GM12878 (cell line): ENCODE results near the gene PSRC1. TPM values are rescaled to one million over a fixed set of nuclear protein-coding genes. Genes with fewer than 3 reads are reported as not detected.

ENCODE experiments used
- ATAC-seq: fragments of 200-7000 bp; cut with Tn5 transposase; 3 replicates; pipeline ENCODE4 v1.9.1; 2020; ENCODE audit warnings: mild to moderate bottlenecking, moderate library complexity
- BruUV-seq: library from RNA; stranded (reverse); fragments of 400-500 nt; replicated peaks from 2 replicates; lab custom pipeline; 2021; lab: Mats Ljungman, UMichigan
- CTCF ChIA-PET: fragments of 300-600 bp; sonication (Branson Sonifier 250); formaldehyde crosslinking; extraction: SDS; loops from one replicate; lab custom pipeline; 2021; ENCODE audit warnings: inconsistent platforms; lab: Yijun Ruan, JAX
- POLR2A ChIA-PET: fragments of 350-600 bp; formaldehyde crosslinking; extraction: SDS; loops from one replicate; lab custom pipeline; 2021; ENCODE audit warnings: inconsistent platforms; lab: Charles Lee
- RAD21 ChIA-PET: fragments of 300-600 bp; sonication (Branson Sonifier 250); formaldehyde crosslinking; loops from one replicate; lab custom pipeline; 2023; ENCODE audit warnings: antibody characterized with exemption; ENCODE audit not compliant: unreplicated experiment; lab: Charles Lee
- SMC1A ChIA-PET: fragments of 300-600 bp; sonication (Branson Sonifier 250); formaldehyde crosslinking; loops from one replicate; lab custom pipeline; 2023; ENCODE audit not compliant: unreplicated experiment, uncharacterized antibody; lab: Charles Lee
- DNase-seq: peaks from one replicate; pipeline ENCODE4 v3.0.0-alpha.2; 2011; ENCODE audit warnings: low read depth, low spot score
- FAIRE-seq: peaks from 3 replicates; lab custom pipeline; 2011; peaks lifted over from hg19 to GRCh38; lab: Jason Lieb, UNC
- H2AFZ ChIP-seq: 2 replicates; pipeline ENCODE4 v1.6.0; 2011; ENCODE audit warnings: low read depth, low read length, control low read depth; ENCODE audit not compliant: control insufficient read depth
- H3K27ac ChIP-seq: 2 replicates; pipeline ENCODE4 v1.5.1; 2011; ENCODE audit warnings: control low read depth; ENCODE audit not compliant: control insufficient read depth, insufficient read depth
- H3K27me3 ChIP-seq, 2 experiments: replicated peaks in 1 of 2; 2 replicates each; pipeline versions ENCODE4 v1.6.0 to v1.6.1; 2011; ENCODE audit warnings: low read length in 1 of 2; ENCODE audit not compliant: control insufficient read depth in 2 of 2, insufficient read depth in 2 of 2
- H3K36me3 ChIP-seq, 2 experiments: 2 replicates each; pipeline ENCODE4 v1.5.1; 2011; ENCODE audit warnings: low read length in 1 of 2; ENCODE audit not compliant: control insufficient read depth in 2 of 2, insufficient read depth in 2 of 2
- H3K4me1 ChIP-seq: 2 replicates; pipeline ENCODE4 v1.6.1; 2011; ENCODE audit warnings: mild to moderate bottlenecking, low read length, moderate library complexity, mixed read lengths; ENCODE audit not compliant: control insufficient read depth, insufficient read depth
- H3K4me2 ChIP-seq: 2 replicates; pipeline ENCODE4 v1.6.0; 2011; ENCODE audit warnings: control low read depth; ENCODE audit not compliant: control insufficient read depth, insufficient read depth
- H3K4me3 ChIP-seq: fragments of 200-600 bp; sonication (generic); 2 replicates; pipeline ENCODE4 v1.5.1; 2016
- H3K79me2 ChIP-seq: 2 replicates; pipeline ENCODE4 v1.6.0; 2011; ENCODE audit warnings: low read length; ENCODE audit not compliant: control insufficient read depth, insufficient read depth
- H3K9ac ChIP-seq: 2 replicates; pipeline ENCODE4 v1.8.0; 2011; ENCODE audit warnings: low read length, control low read depth, mixed read lengths; ENCODE audit not compliant: control insufficient read depth, insufficient read depth
- H3K9me3 ChIP-seq: replicated peaks from 3 replicates; pipeline ENCODE4 v1.5.1; 2011; ENCODE audit warnings: mild to moderate bottlenecking, low read length; ENCODE audit not compliant: control insufficient read depth, insufficient read depth
- H4K20me1 ChIP-seq: 2 replicates; pipeline ENCODE4 v1.6.0; 2011; ENCODE audit not compliant: control insufficient read depth, insufficient read depth
- ASH2L ChIP-seq: fragments of 300-600, 200-600 bp; sonication (generic); IDR thresholded peaks from 2 replicates; pipeline ENCODE4 v1.6.1; 2017; ENCODE audit warnings: low read depth, mild to moderate bottlenecking, borderline replicate concordance
- CBX5 ChIP-seq: sonication (generic); IDR thresholded peaks from 2 replicates; pipeline ENCODE4 v1.6.1; 2016; ENCODE audit warnings: low read depth, moderate library complexity, mild to moderate bottlenecking, inconsistent platforms
- CEBPB ChIP-seq, 2 experiments: fragments of 150-350 bp in 1 of 2; IDR thresholded peaks; 2 replicates each; pipeline ENCODE4 v1.6.1; 2012 to 2014; ENCODE audit warnings: low read depth in 2 of 2, low read length in 2 of 2, borderline replicate concordance in 1 of 2, inconsistent platforms in 1 of 2
- ESRRA ChIP-seq: IDR thresholded peaks from 2 replicates; pipeline ENCODE4 v1.6.1; 2012; ENCODE audit warnings: mild to moderate bottlenecking, low read length, improper control_type of control experiment
- MTA2 ChIP-seq: fragments of 450-650 bp; IDR thresholded peaks from 2 replicates; pipeline ENCODE4 v1.6.1; 2016; ENCODE audit warnings: low read depth, mild to moderate bottlenecking, moderate library complexity
- NR2C1 ChIP-seq: fragments of 450-650 bp; IDR thresholded peaks from 2 replicates; pipeline ENCODE4 v1.6.1; 2017; ENCODE audit warnings: antibody characterized with exemption, mild to moderate bottlenecking, moderate library complexity
- SREBF2 ChIP-seq: IDR thresholded peaks from 2 replicates; pipeline ENCODE4 v1.6.1; 2012; ENCODE audit warnings: mild to moderate bottlenecking, low read length
- STAT1 ChIP-seq: fragments of 450-650 bp; conservative IDR thresholded peaks from 2 replicates; pipeline ENCODE4 v1.6.1; 2014; ENCODE audit warnings: antibody characterized with exemption, mild to moderate bottlenecking
- SUPT20H ChIP-seq: IDR thresholded peaks from 2 replicates; pipeline ENCODE4 v1.6.1; 2011; ENCODE audit warnings: low read depth, mild to moderate bottlenecking, low read length, moderate library complexity, borderline replicate concordance; ENCODE audit not compliant: control insufficient read depth
- WGBS: methylation state at CpG from one replicate; pipeline ENCODE4 v1.1.6; 2016; ENCODE audit warnings: low lambda C conversion rate; ENCODE audit not compliant: insufficient replicate concordance, insufficient coverage; ENCODE audit errors: missing lambda C conversion rate; 5-methylcytosine and 5-hydroxymethylcytosine counted together
- in situ Hi-C: fragments of 300-500 bp; cut with MboI; formaldehyde crosslinking; loops from 9 replicates; pipeline ENCODE4 v1.14.3; 2018; ENCODE audit warnings: mixed read lengths
- intact Hi-C: fragments of 100-400 bp; cut with micrococcal nuclease; formaldehyde crosslinking; loops from one replicate; pipeline ENCODE4 v1.14.2; 2022; ENCODE audit not compliant: unreplicated experiment
- polyA plus RNA-seq, 11 experiments: library from polyadenylated mRNA; depleted of rRNA in 4 of 11; unstranded in 6 of 11; stranded (reverse) in 5 of 11; fragments of >200 nt; fragmentation: Nextera tagmentation in 4 of 11; fragmentation: Illumina TruSeq in 1 of 11; extraction: Ambion mirVana in 4 of 11; extraction: Trizol in 1 of 11; gene quantifications; 1 replicate in 1 of 11; 2 replicates in 10 of 11; pipeline versions ENCODE4 v1.2.1 to v1.2.3, GENCODE V29; 2011 to 2016; ENCODE audit warnings: inconsistent platforms in 2 of 11, missing spikeins in 2 of 11, low read depth in 1 of 11
- total RNA-seq, 4 experiments: library from RNA; depleted of rRNA in 3 of 4; stranded (reverse); fragments of >200 nt in 3 of 4; fragmentation: Illumina TruSeq in 1 of 4; extraction: Trizol in 1 of 4; gene quantifications; 2 replicates each; pipeline versions ENCODE4 v1.2.1 to v1.2.3, GENCODE V29; 2013 to 2021

PSRC1 gene
- total and polyA plus RNA-seq, 10 of the 15 experiments (the other 5 are each of a cell fraction or from before 2014, with no cell fraction given) = 1.2 to 11.8 (median 4.9) TPM

DNA sequence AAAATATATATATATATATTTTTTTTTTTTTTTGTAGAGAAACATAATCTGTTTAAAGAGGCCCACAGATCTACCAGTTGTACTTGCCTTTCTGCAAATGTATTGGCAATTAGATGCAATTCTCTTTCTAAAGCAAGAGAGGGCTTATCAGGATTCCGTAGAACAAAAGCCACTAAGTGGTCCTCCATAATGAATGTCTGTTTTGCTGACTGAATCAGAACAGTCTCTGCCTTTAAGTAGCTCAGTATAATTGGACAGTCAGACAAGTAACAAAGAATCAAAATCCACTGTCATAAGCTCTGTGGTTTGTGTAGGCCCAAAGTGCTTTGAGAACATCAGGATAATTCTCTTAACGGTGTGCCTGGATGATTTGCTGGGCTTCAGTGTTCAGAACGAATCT, 51.9 kb downstream of the PSRC1 start:
- peaks cover 19 to 29% of the 10 kb centered on the region in 2 experiments for H3K36me3 ChIP-seq
- no peak overlapping the region for H3K27ac ChIP-seq
- DNase-seq (no peak), FAIRE-seq (no peak), ATAC-seq (no peak)
- no peaks in the 10 kb centered on the region for H3K27me3 ChIP-seq
- H3K79me2 ChIP-seq = no peaks in the 10 kb centered on the region
- TF ChIP-seq MTA2 = no peak
- TF ChIP-seq ASH2L = no peak
- no peak for TF ChIP-seq CBX5
- no peak for TF ChIP-seq SREBF2
- no peak for TF ChIP-seq STAT1
- TF ChIP-seq NR2C1 = no peak
- no peak for TF ChIP-seq CEBPB (IDR thresholded peaks at IDR 0.05; ENCODE audit: borderline replicate concordance in 1 of 2, low read depth in 2 of 2, low read length in 2 of 2)
- TF ChIP-seq SUPT20H = no peak
- no peak for TF ChIP-seq ESRRA
- H3K9ac ChIP-seq = no peak overlapping the region
- no peaks in the 10 kb centered on the region for H3K4me1 ChIP-seq
- no peak overlapping the region for H3K4me2 ChIP-seq
- intact Hi-C loops = no loop called here
- ChIA-PET POLR2A (no interaction called here), RAD21 (no interaction called here), CTCF (interaction anchor here (1.3 to 1.5 kb wide), 4 partner anchors 16 to 302 kb away, joined by 3 to 4 read pairs (median 4); no protein-coding TSS in a partner anchor), SMC1A (no interaction called here)
- in situ Hi-C loops = no loop called here
- H3K4me3 ChIP-seq = no peak overlapping the region
- TSS peak; percentile 57 for BruUV-seq
- H3K9me3 ChIP-seq = no peaks in the 10 kb centered on the region
- H4K20me1 ChIP-seq = no peaks in the 10 kb centered on the region
- 80% methylated on average over 3 of the region's 3 CpGs for WGBS
- no peak overlapping the region for H2AFZ ChIP-seq

Other genes starting within 250 kb of the PSRC1 start
Only the 7 nearest of the 13 such genes appear.
- 0.05 TPM in 1 of 2 replicates, not detected in the other for gene ELAPOR1, start 169.0 kb downstream of the PSRC1 start, total RNA-seq (2014; rRNA removed)
- gene ELAPOR1, start 169.0 kb downstream of the PSRC1 start, total RNA-seq (2014; rRNA removed; fragmentation: Illumina TruSeq; extraction: Trizol) = 0.05 and 0.18 TPM in 2 replicates
- gene ELAPOR1, start 169.0 kb downstream of the PSRC1 start, total RNA-seq (2021) = 0.21 TPM in 1 of 2 replicates, not detected in the other
- 1.2 and 2.1 TPM in 2 replicates for gene ELAPOR1, start 169.0 kb downstream of the PSRC1 start, polyA plus RNA-seq (2011; rRNA removed)
- gene ELAPOR1, start 169.0 kb downstream of the PSRC1 start, polyA plus RNA-seq (2014; fragmentation: Illumina TruSeq; extraction: Trizol) = 0.07 and 0.10 TPM in 2 replicates
- under 1 TPM; 0.04 to 0.24 TPM for gene ELAPOR1, start 169.0 kb downstream of the PSRC1 start, polyA plus RNA-seq (2014; fragmentation: Nextera tagmentation; extraction: Ambion mirVana)
- gene ELAPOR1, start 169.0 kb downstream of the PSRC1 start, polyA plus RNA-seq (2014; rRNA removed) = 0.05 and 0.06 TPM in 2 replicates
- gene ELAPOR1, start 169.0 kb downstream of the PSRC1 start, polyA plus RNA-seq (2016; fragmentation: Nextera tagmentation; extraction: Ambion mirVana) = under 1 TPM in 1 of 2 experiments, not detected in 1; 0.47 TPM
- 120 and 123 TPM in 2 replicates for gene SARS1, start 69.2 kb downstream of the PSRC1 start, total RNA-seq (2014; rRNA removed)
- 133 and 137 TPM in 2 replicates for gene SARS1, start 69.2 kb downstream of the PSRC1 start, total RNA-seq (2014; rRNA removed; fragmentation: Illumina TruSeq; extraction: Trizol)
- gene SARS1, start 69.2 kb downstream of the PSRC1 start, total RNA-seq (2021) = 110 and 115 TPM in 2 replicates
- 87.1 and 116 TPM in 2 replicates for gene SARS1, start 69.2 kb downstream of the PSRC1 start, polyA plus RNA-seq (2011; rRNA removed)
- gene SARS1, start 69.2 kb downstream of the PSRC1 start, polyA plus RNA-seq (2014; fragmentation: Illumina TruSeq; extraction: Trizol) = 139 and 152 TPM in 2 replicates
- gene SARS1, start 69.2 kb downstream of the PSRC1 start, polyA plus RNA-seq (2014; fragmentation: Nextera tagmentation; extraction: Ambion mirVana) = 100 to 1,000 TPM; 148 to 202 TPM
- gene SARS1, start 69.2 kb downstream of the PSRC1 start, polyA plus RNA-seq (2014; rRNA removed) = 103 and 110 TPM in 2 replicates
- 100 to 1,000 TPM; 163 to 168 TPM for gene SARS1, start 69.2 kb downstream of the PSRC1 start, polyA plus RNA-seq (2016; fragmentation: Nextera tagmentation; extraction: Ambion mirVana)
- under 0.01 TPM in 1 of 2 replicates, not detected in the other for gene CELSR2, start 33.6 kb downstream of the PSRC1 start, total RNA-seq (2014; rRNA removed)
- 0.04 and 0.14 TPM in 2 replicates for gene CELSR2, start 33.6 kb downstream of the PSRC1 start, total RNA-seq (2014; rRNA removed; fragmentation: Illumina TruSeq; extraction: Trizol)
- 0.15 and 0.19 TPM in 2 replicates for gene CELSR2, start 33.6 kb downstream of the PSRC1 start, total RNA-seq (2021)
- 0.03 and 0.07 TPM in 2 replicates for gene CELSR2, start 33.6 kb downstream of the PSRC1 start, polyA plus RNA-seq (2011; rRNA removed)
- gene CELSR2, start 33.6 kb downstream of the PSRC1 start, polyA plus RNA-seq (2014; fragmentation: Illumina TruSeq; extraction: Trizol) = 0.02 and 0.10 TPM in 2 replicates
- gene CELSR2, start 33.6 kb downstream of the PSRC1 start, polyA plus RNA-seq (2014; fragmentation: Nextera tagmentation; extraction: Ambion mirVana) = not detected
- gene CELSR2, start 33.6 kb downstream of the PSRC1 start, polyA plus RNA-seq (2014; rRNA removed) = 0.01 and 0.19 TPM in 2 replicates
- gene CELSR2, start 33.6 kb downstream of the PSRC1 start, polyA plus RNA-seq (2016; fragmentation: Nextera tagmentation; extraction: Ambion mirVana) = under 1 TPM; 0.03 to 0.04 TPM
- not detected in 2 replicates for gene MYBPHL, start 23.9 kb upstream of the PSRC1 start, total RNA-seq (2014; rRNA removed)
- not detected in 2 replicates for gene MYBPHL, start 23.9 kb upstream of the PSRC1 start, total RNA-seq (2014; rRNA removed; fragmentation: Illumina TruSeq; extraction: Trizol)
- not detected in 2 replicates for gene MYBPHL, start 23.9 kb upstream of the PSRC1 start, total RNA-seq (2021)
- not detected in 2 replicates for gene MYBPHL, start 23.9 kb upstream of the PSRC1 start, polyA plus RNA-seq (2011; rRNA removed)
- not detected in 2 replicates for gene MYBPHL, start 23.9 kb upstream of the PSRC1 start, polyA plus RNA-seq (2014; fragmentation: Illumina TruSeq; extraction: Trizol)
- gene MYBPHL, start 23.9 kb upstream of the PSRC1 start, polyA plus RNA-seq (2014; fragmentation: Nextera tagmentation; extraction: Ambion mirVana) = under 1 TPM in 1 of 2 experiments, not detected in 1; 0.16 TPM
- gene MYBPHL, start 23.9 kb upstream of the PSRC1 start, polyA plus RNA-seq (2014; rRNA removed) = not detected in 2 replicates
- gene MYBPHL, start 23.9 kb upstream of the PSRC1 start, polyA plus RNA-seq (2016; fragmentation: Nextera tagmentation; extraction: Ambion mirVana) = under 1 TPM; 0.54 to 0.75 TPM
- gene SORT1, start 114.8 kb upstream of the PSRC1 start, total RNA-seq (2014; rRNA removed) = 0.27 and 0.28 TPM in 2 replicates
- 0.18 and 0.23 TPM in 2 replicates for gene SORT1, start 114.8 kb upstream of the PSRC1 start, total RNA-seq (2014; rRNA removed; fragmentation: Illumina TruSeq; extraction: Trizol)
- 1.2 and 1.4 TPM in 2 replicates for gene SORT1, start 114.8 kb upstream of the PSRC1 start, total RNA-seq (2021)
- gene SORT1, start 114.8 kb upstream of the PSRC1 start, polyA plus RNA-seq (2011; rRNA removed) = 0.33 and 0.62 TPM in 2 replicates
- 0.16 and 0.59 TPM in 2 replicates for gene SORT1, start 114.8 kb upstream of the PSRC1 start, polyA plus RNA-seq (2014; fragmentation: Illumina TruSeq; extraction: Trizol)
- gene SORT1, start 114.8 kb upstream of the PSRC1 start, polyA plus RNA-seq (2014; fragmentation: Nextera tagmentation; extraction: Ambion mirVana) = under 1 TPM; 0.06 to 0.16 TPM
- gene SORT1, start 114.8 kb upstream of the PSRC1 start, polyA plus RNA-seq (2014; rRNA removed) = 0.39 and 0.42 TPM in 2 replicates
- gene SORT1, start 114.8 kb upstream of the PSRC1 start, polyA plus RNA-seq (2016; fragmentation: Nextera tagmentation; extraction: Ambion mirVana) = 1 to 10 TPM in 1 of 2 experiments, not detected in 1; 1.9 TPM
- gene PSMA5, start 143.3 kb upstream of the PSRC1 start, total RNA-seq (2014; rRNA removed) = 58.7 and 68.4 TPM in 2 replicates
- 89.3 and 96.9 TPM in 2 replicates for gene PSMA5, start 143.3 kb upstream of the PSRC1 start, total RNA-seq (2014; rRNA removed; fragmentation: Illumina TruSeq; extraction: Trizol)
- gene PSMA5, start 143.3 kb upstream of the PSRC1 start, total RNA-seq (2021) = 166 and 170 TPM in 2 replicates
- gene PSMA5, start 143.3 kb upstream of the PSRC1 start, polyA plus RNA-seq (2011; rRNA removed) = 203 and 210 TPM in 2 replicates
- 146 and 154 TPM in 2 replicates for gene PSMA5, start 143.3 kb upstream of the PSRC1 start, polyA plus RNA-seq (2014; fragmentation: Illumina TruSeq; extraction: Trizol)
- 100 to 1,000 TPM; 267 to 271 TPM for gene PSMA5, start 143.3 kb upstream of the PSRC1 start, polyA plus RNA-seq (2014; fragmentation: Nextera tagmentation; extraction: Ambion mirVana)
- 124 and 141 TPM in 2 replicates for gene PSMA5, start 143.3 kb upstream of the PSRC1 start, polyA plus RNA-seq (2014; rRNA removed)
- 100 to 1,000 TPM; 235 to 250 TPM for gene PSMA5, start 143.3 kb upstream of the PSRC1 start, polyA plus RNA-seq (2016; fragmentation: Nextera tagmentation; extraction: Ambion mirVana)
- not detected in 2 replicates for gene SYPL2, start 183.4 kb upstream of the PSRC1 start, total RNA-seq (2014; rRNA removed)
- gene SYPL2, start 183.4 kb upstream of the PSRC1 start, total RNA-seq (2014; rRNA removed; fragmentation: Illumina TruSeq; extraction: Trizol) = 0.04 TPM in 1 of 2 replicates, not detected in the other
- 0.08 TPM in 1 of 2 replicates, not detected in the other for gene SYPL2, start 183.4 kb upstream of the PSRC1 start, total RNA-seq (2021)
- 0.04 and 0.11 TPM in 2 replicates for gene SYPL2, start 183.4 kb upstream of the PSRC1 start, polyA plus RNA-seq (2011; rRNA removed)
- gene SYPL2, start 183.4 kb upstream of the PSRC1 start, polyA plus RNA-seq (2014; fragmentation: Illumina TruSeq; extraction: Trizol) = 0.06 and 0.08 TPM in 2 replicates
- gene SYPL2, start 183.4 kb upstream of the PSRC1 start, polyA plus RNA-seq (2014; fragmentation: Nextera tagmentation; extraction: Ambion mirVana) = under 1 TPM in 1 of 2 experiments, not detected in 1; 0.05 TPM
- gene SYPL2, start 183.4 kb upstream of the PSRC1 start, polyA plus RNA-seq (2014; rRNA removed) = 0.03 and 0.09 TPM in 2 replicates
- under 1 TPM in 1 of 2 experiments, not detected in 1; 0.04 TPM for gene SYPL2, start 183.4 kb upstream of the PSRC1 start, polyA plus RNA-seq (2016; fragmentation: Nextera tagmentation; extraction: Ambion mirVana)